Natural killer cell (primary cell): Measurements from ENCODE around the gene C6orf132. TPM values are rescaled to one million over a fixed set of nuclear protein-coding genes. Genes with fewer than 3 reads are reported as not detected.

Experiments
- ATAC-seq, 3 donors: fragments of 150-1000 bp in 2 of 3; fragments of 200-7000 bp in 1 of 3; cut with Tn5 transposase; 1 replicate in 1 of 3; 2 replicates in 2 of 3; pipeline ENCODE4 v1.10.0; 2021; ENCODE audit warnings: mild to moderate bottlenecking in 2 of 3, moderate library complexity in 2 of 3
- DNase-seq, 2 donors: peaks; one replicate each; pipeline versions ENCODE4 v3.0.0 to v3.0.0-alpha.2; 2013 to 2021; ENCODE audit warnings: mixed read lengths in 1 of 2
- H3K27ac ChIP-seq: one replicate; pipeline ENCODE4 v1.5.1; 2013; ENCODE audit warnings: mild to moderate bottlenecking, low read length
- H3K27me3 ChIP-seq: one replicate; pipeline ENCODE4 v1.6.1; 2013; ENCODE audit warnings: low read length; ENCODE audit not compliant: control insufficient read depth, insufficient read depth
- H3K36me3 ChIP-seq: one replicate; pipeline ENCODE4 v1.6.1; 2013; ENCODE audit warnings: low read length; ENCODE audit not compliant: control insufficient read depth, insufficient read depth
- H3K4me1 ChIP-seq: one replicate; pipeline ENCODE4 v1.6.1; 2013; ENCODE audit warnings: low read length; ENCODE audit not compliant: control insufficient read depth, insufficient read depth
- H3K4me3 ChIP-seq: one replicate; pipeline ENCODE4 v1.5.1; 2013; ENCODE audit warnings: low read length
- H3K9me3 ChIP-seq: one replicate; pipeline ENCODE4 v1.6.1; 2013; ENCODE audit warnings: low read length; ENCODE audit not compliant: control insufficient read depth, insufficient read depth
- H3K27ac Mint-ChIP-seq, 2 donors: one replicate each; pipeline ENCODE4 v1.8.0; 2022; ENCODE audit warnings: mild to moderate bottlenecking in 2 of 2, mixed read lengths in 2 of 2, moderate library complexity in 1 of 2
- H3K27me3 Mint-ChIP-seq, 2 donors: one replicate each; pipeline ENCODE4 v1.8.0; 2022; ENCODE audit warnings: low read depth in 2 of 2, mixed read lengths in 2 of 2
- H3K36me3 Mint-ChIP-seq: one replicate; pipeline ENCODE4 v1.8.0; 2022; ENCODE audit warnings: mixed read lengths
- H3K4me1 Mint-ChIP-seq, 2 donors: one replicate each; pipeline ENCODE4 v1.8.0; 2022; ENCODE audit warnings: mixed read lengths in 2 of 2
- H3K4me3 Mint-ChIP-seq: one replicate; pipeline ENCODE4 v1.8.0; 2022; ENCODE audit warnings: mild to moderate bottlenecking, moderate library complexity, mixed read lengths
- H3K9me3 Mint-ChIP-seq, 2 donors: one replicate each; pipeline ENCODE4 v1.8.0; 2022; ENCODE audit warnings: mixed read lengths in 2 of 2
- CTCF ChIP-seq: fragments of 200-600 bp; IDR thresholded peaks from one replicate; pipeline ENCODE4 v1.8.0; 2022; ENCODE audit warnings: antibody characterized with exemption
- WGBS: methylation state at CpG from one replicate; pipeline ENCODE4 v1.1.7; 2013; ENCODE audit warnings: missing lambda C conversion rate; ENCODE audit not compliant: insufficient coverage; 5-methylcytosine and 5-hydroxymethylcytosine counted together
- intact Hi-C: fragments of 100-400 bp; cut with micrococcal nuclease; formaldehyde crosslinking; loops from one replicate; pipeline ENCODE4 v1.14.2; 2022
- total RNA-seq, 4 donors: library from RNA; stranded (reverse); fragments of 120-200 nt in 1 of 4; gene quantifications; one replicate each; pipeline versions ENCODE4 v1.2.3 to v1.2.4, GENCODE V29; 2013 to 2022

The C6orf132 gene
- total RNA-seq, 3 donors from 2014 or later (not counting 1 experiment from before 2014, with no cell fraction given): 0.05 to 0.15 (median 0.14) TPM

GRCh38 chr6:42185597-42185996 is 43.2 kb upstream of the C6orf132 start:
- Mint-ChIP-seq H3K4me3 (no peak overlapping the region), H3K36me3 (no peaks in the 10 kb centered on the region), H3K27ac (no peak overlapping the region), H3K4me1 (no peaks in the 10 kb centered on the region), H3K9me3 (no peaks in the 10 kb centered on the region), H3K27me3 (no peaks in the 10 kb centered on the region)
- Histone ChIP-seq H3K27me3 (no peaks in the 10 kb centered on the region), H3K36me3 (no peaks in the 10 kb centered on the region), H3K9me3 (no peaks in the 10 kb centered on the region), H3K4me3 (no peak overlapping the region), H3K27ac (no peak overlapping the region), H3K4me1 (no peaks in the 10 kb centered on the region)
- WGBS: 93% methylated on average over 10 of the region's 10 CpGs
- ATAC-seq (no peak), DNase-seq (no peak)
- no peak for TF ChIP-seq CTCF
- intact Hi-C loops: no loop called here

DNA sequence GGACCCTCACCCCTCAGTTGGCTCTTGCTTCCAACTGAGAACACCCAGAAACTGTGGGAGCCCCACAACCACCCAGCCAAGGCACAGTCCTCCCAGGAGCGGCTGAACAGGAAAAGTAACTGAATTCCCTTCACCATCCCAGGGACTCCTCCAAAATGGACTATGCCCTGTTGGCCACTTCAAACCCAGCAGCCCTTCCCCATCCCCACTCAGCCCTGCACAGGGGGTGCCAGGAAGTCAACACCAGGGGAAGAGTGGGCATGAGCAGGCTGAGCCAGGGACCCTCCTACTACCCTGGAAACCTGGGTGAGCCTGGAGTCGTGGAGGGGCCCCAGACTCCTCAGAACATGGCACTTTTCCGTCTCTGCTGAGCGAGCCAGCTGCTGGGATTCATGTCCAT is 42.1 kb upstream of the C6orf132 start:
- H3K4me3 ChIP-seq: no peak overlapping the region
- Mint-ChIP-seq H3K9me3 (no peaks in the 10 kb centered on the region), H3K36me3 (no peaks in the 10 kb centered on the region), H3K4me1 (no peaks in the 10 kb centered on the region), H3K27ac (no peak overlapping the region), H3K4me3 (no peak overlapping the region), H3K27me3 (peaks cover 4 to 7% of the 10 kb centered on the region in 2 donors)
- H3K36me3 ChIP-seq: no peaks in the 10 kb centered on the region
- intact Hi-C loops: no loop called here
- H3K9me3 ChIP-seq: no peaks in the 10 kb centered on the region
- ATAC-seq: no peak
- no peak for DNase-seq
- no peak overlapping the region for H3K27ac ChIP-seq
- 89% methylated on average over 4 of the region's 4 CpGs for WGBS
- no peaks in the 10 kb centered on the region for H3K27me3 ChIP-seq
- H3K4me1 ChIP-seq: no peaks in the 10 kb centered on the region
- no peak for TF ChIP-seq CTCF

GRCh38 chr6:42182101-42182500 is 39.7 kb upstream of the C6orf132 start:
- H3K9me3 Mint-ChIP-seq: no peaks in the 10 kb centered on the region
- H3K36me3 Mint-ChIP-seq: no peaks in the 10 kb centered on the region
- no peaks in the 10 kb centered on the region for H3K27me3 ChIP-seq
- no peak overlapping the region for H3K27ac ChIP-seq
- no peaks in the 10 kb centered on the region for H3K36me3 ChIP-seq
- no peak overlapping the region for H3K27ac Mint-ChIP-seq
- peaks cover 7% of the 10 kb centered on the region for H3K4me1 ChIP-seq
- peaks cover 4 to 7% of the 10 kb centered on the region in 2 donors for H3K27me3 Mint-ChIP-seq
- ATAC-seq (no peak), DNase-seq (no peak)
- no peaks in the 10 kb centered on the region for H3K9me3 ChIP-seq
- 88% methylated on average over 5 of the region's 5 CpGs for WGBS
- intact Hi-C loops: no loop called here
- peaks cover 0 to 5% of the 10 kb centered on the region in 2 donors for H3K4me1 Mint-ChIP-seq
- no peak overlapping the region for H3K4me3 Mint-ChIP-seq
- TF ChIP-seq CTCF: no peak
- no peak overlapping the region for H3K4me3 ChIP-seq

DNA sequence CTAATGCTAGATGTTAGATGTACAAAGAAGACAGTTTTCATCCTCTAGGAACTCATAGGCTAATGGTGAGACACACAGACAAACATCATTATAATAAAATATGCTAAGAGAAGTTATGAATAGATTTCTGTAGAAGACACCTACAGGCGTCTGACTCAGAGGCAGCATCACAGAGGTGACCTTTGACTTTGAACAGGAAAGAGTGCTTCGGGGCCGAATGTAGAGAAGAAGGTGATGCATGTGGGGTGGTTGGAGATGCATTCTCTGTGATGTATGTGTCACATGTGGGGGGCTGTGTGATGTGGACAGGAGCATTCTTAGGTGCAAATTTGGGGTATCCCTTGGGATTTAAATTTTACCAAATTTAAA is 37.5 kb upstream of the C6orf132 start:
- intact Hi-C loops: no loop called here
- H3K27ac Mint-ChIP-seq: no peak overlapping the region
- no peaks in the 10 kb centered on the region for H3K36me3 ChIP-seq

More for the DNA sequence above, 37.5 kb upstream of the C6orf132 start:
- no peak overlapping the region for H3K27ac ChIP-seq
- no peaks in the 10 kb centered on the region for H3K9me3 ChIP-seq
- Mint-ChIP-seq H3K4me3 (no peak overlapping the region), H3K4me1 (peaks cover 0 to 5% of the 10 kb centered on the region in 2 donors), H3K27me3 (peaks cover 7 to 9% of the 10 kb centered on the region in 2 donors), H3K9me3 (no peaks in the 10 kb centered on the region), H3K36me3 (no peaks in the 10 kb centered on the region)
- WGBS: 86% methylated on average over 3 of the region's 3 CpGs
- H3K4me3 ChIP-seq: no peak overlapping the region
- peaks cover 7% of the 10 kb centered on the region for H3K4me1 ChIP-seq
- DNase-seq: no peak
- no peak for ATAC-seq
- no peaks in the 10 kb centered on the region for H3K27me3 ChIP-seq
- TF ChIP-seq CTCF: no peak
